NCI-H1694 treated with DMSO at 0.1 percent for 48 hours (cell line): ENCODE measurements around the gene SH2D5.

Source experiments
- DNase-seq: peaks from one replicate; lab custom pipeline; 2025; lab: John Stamatoyannopoulos, UW

SH2D5 gene

DNA sequence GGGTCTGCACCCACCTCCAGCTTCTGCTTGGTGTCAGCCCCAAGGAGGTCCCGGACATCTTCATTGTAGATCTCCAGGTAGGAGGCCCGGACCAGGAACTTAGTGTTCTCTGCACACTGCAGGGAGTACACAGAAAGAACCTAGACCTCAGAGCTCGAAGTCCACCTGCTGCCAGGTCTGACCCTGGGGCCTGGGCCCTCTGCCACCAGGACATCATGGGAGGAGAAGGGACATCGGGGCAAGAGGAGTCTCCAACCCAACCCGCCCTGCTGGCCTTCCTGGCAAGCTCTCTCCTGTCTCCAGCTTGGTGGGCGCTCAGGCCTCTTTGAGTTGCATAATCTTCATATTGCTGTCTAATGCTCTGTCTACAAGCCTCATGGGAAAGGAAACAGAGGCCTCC is 19.1 kb downstream of the SH2D5 start:
- no peak for DNase-seq

DNA sequence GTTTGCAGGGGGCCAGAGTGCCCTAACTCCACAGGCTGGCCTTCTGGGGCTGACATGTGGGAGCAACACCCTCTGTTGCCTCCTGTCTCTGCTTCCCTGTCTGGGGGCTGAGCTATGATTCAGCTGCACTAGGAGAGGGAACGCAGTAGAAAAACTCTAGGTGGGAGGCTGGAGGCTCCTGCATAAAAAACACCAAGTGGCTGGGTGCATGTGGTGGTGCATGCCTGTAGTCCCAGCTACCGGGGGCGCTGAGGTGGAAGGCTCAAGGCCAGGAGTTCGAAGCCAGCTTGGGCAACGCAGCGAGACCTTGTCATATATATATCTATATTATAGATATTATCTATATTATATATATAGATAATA is 20.3 kb downstream of the SH2D5 start:
- DNase-seq, result peak; percentile 16

DNA sequence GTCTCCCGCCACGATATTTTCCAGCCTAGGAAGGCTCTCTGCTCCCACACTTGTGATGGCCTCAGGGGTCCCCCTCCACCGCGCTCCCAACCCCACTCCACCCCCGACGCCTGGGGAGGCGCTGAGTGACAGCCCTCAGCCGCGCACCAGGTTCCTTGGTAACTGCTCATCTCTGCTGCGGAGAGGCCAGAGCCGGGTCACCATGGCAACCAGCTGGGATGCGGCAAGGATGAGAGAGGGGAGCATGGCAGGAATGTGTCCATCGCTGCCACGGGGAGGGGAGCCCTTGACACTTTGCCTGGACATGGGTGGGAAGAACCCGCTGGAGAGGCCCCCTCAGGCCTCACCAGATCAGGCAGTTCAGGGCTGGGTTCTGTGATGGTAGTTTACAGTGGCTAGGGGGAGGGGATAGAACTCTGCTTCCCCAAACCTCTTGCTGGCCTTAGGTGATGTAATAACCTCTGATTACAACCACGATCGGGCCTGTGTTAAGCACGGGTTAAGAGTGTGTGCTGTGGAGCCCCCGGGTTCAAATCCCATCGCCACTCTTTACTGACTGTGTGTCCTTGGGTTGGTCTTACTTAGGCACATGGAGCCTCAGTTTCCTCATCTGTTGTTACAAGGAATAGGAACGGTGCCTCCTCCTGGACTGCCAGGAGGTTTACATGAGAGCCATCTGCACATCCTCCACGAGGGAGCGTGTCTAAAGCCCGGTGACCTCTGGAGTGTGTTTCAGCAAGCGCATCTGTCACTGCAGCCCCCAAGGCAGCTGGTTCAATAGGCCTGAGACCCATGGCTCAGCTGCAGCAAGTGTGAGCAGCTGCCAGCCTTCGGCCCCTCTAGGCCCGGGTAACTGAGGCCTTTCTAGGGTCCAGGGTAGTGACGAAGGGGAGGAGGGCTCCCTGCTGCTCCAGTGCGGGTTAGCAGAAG is 21.0 kb downstream of the SH2D5 start:
- no peak for DNase-seq

DNA sequence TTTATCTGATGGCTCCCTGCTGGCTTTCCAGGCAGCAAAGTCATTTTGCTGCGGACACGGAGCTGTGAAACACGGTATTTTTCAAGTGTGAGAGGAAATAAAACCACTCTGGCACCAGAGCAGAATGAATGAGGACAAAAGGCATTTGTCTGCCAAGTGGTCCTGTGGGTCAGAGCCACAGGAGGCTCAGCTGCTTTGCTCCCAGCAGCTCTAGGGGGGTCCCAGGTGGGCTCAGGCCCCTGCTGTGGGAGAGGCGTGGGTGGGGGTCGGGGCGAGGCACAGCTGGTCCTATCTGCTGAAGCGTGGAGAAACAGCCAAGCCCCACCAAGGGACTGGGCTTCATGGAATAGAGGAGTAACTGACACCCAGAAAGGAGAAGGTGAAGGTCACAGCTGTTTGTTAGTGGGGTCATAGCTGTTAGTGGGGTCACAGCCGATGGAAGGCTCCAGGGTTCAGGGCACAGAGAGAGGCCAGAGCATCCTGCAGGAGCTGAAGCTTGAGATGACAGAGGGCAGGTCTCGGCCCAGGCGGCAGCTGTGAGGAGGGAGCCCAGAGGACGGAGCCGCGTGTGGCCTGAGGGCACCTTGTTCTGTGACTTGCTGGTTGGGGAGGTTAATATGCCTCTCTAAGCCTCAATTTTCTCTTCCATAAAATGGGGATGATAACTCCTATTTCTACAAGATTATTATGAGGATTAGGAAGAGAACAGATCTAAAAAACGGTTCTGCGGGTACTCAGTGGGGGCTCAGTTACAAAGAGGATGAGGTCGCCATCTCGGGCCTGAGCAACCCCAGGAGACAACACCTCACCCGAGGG is 21.8 kb downstream of the SH2D5 start:
- no peak for DNase-seq

DNA sequence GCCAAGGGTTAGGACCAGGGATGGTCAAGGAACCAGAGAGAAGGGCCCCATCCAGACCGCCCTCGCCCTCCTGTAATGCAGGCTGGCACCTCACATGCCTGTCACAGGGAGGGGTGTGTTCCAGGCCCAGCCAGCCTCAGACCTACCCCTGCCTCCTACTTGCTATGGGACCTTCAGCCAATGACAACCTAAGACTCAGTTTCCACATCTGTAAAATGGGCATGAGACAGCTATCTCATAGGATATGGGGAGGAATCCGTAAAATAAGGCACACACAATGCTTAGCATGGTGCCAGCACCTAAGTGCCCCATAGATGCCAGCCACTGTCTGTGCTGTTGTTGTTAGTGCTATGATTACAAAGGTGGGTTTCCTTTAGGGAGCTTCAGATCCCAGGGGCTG is 22.6 kb downstream of the SH2D5 start:
- DNase-seq, result no peak

DNA sequence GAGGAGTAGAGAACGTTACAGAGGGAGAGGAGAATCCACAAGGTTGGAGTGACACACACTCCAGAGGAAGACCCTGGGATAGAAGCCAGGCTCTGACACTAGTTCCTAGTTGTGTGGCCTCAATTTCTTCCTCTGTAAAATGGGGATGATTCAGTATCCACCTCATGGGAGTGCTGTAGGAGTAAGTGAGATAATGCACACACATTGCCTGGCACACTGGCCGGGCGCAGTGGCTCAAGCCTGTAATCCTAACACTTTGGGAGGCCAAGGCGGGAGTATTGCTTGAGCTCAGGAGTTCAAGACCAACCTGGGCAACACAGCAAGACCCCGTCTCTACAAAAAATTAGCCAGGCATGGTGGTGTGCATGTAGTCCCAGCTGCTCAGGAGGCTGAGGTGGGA is 23.6 kb downstream of the SH2D5 start:
- DNase-seq, result no peak

DNA sequence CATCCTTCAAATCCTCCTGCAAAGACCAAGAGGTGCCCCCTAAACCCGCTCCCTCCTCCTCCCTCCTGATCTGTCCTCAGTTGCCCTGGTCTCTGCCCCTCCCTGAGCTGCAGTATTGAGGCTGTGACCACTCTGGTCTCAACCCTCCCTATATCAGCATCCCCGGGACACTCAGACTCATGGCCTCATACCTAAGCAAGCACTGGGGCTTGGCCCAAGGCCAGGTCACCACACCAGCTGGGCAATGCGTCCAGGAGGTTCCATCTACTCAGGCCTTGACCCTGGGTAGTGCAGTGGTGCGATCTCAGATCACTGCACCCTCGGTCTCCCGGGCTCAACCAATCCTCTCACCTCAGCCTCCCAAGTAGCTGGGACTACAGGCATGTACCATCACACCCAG is 24.4 kb downstream of the SH2D5 start:
- no peak for DNase-seq

DNA sequence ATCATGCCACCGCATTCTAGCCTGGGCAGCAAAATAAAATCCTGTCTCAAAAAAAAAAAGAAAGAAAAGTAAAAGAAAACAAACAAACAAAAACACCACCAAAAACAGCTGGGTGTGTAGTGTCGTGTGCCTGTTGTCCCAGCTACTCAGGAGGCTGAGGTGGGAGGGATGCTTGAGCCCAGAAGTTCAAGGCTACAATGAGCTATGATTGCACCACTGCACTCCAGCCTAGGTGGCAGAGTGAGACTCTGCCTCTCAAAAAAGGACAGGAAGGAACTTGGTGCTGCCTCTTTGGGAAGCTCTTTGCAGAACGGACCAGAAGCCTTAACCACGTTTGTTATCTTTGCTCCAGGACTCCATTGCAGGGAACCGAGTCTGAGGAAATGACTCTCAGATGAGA is 25.7 kb downstream of the SH2D5 start:
- DNase-seq, result no peak

DNA sequence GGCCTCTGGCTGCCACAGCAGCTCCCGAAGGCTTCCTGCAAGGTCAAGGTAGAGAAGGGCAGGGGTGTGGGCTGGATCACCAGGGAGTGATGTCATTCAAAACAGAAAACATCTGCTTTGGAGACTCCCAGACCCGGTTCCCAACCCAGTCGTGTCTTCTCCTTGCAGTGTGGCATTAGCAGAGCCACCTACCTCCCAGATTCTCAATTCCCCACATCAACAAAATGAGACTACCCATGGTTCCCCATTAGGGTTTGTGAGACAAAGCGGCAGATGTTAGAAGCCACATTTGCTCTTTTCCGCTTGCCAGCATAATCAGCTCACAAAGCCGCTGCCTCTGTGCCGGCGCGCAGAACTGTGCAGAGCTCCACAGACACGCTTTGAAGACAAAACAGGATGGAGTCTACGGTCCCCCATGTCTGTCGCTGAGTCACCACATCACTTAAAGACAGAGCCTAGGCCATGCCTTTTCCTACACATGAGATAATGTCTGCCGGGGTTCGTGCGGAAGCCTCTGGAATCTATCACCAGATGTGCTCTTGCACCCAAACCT is 27.2 kb downstream of the SH2D5 start:
- peak; percentile 24 for DNase-seq

DNA sequence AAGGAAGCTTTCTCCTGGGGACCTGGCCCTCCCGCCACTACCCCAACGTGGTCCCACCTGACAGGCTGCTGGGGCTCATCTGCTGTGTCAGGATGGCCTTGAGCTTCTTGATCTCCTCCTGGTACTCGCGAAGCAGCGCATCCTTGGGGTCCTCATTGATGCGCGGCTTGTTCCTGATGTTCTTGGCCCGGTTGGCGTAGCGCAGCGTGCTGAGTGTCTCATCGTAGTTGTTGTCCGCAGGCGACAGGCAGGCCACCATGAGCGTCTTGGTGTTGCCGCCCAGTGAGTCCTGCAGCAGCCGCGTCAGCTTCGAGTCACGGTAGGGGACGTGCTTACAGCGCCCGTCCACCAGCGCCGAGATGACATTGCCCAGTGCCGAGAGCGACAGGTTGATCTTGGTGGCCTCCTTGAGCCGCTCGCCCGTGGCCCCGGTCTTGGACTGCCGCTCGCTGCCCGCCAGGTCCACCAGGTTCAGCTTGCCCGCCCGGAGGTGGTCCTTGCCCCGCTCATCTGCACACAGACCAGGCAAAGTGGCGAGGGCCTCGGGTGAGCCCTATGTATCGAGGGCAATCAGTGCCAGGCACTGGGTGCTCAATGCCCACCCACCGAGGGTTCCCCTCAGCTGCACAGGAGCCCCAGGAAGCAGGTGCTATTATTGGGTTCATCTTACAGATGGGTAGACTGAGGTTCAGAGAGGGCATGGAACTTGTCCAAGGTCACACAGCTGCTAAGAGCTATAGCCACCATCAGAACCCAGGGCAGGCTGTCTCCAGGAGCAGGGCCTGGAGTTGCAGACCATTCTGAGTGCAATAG is 27.9 kb downstream of the SH2D5 start:
- DNase-seq, result no peak

DNA sequence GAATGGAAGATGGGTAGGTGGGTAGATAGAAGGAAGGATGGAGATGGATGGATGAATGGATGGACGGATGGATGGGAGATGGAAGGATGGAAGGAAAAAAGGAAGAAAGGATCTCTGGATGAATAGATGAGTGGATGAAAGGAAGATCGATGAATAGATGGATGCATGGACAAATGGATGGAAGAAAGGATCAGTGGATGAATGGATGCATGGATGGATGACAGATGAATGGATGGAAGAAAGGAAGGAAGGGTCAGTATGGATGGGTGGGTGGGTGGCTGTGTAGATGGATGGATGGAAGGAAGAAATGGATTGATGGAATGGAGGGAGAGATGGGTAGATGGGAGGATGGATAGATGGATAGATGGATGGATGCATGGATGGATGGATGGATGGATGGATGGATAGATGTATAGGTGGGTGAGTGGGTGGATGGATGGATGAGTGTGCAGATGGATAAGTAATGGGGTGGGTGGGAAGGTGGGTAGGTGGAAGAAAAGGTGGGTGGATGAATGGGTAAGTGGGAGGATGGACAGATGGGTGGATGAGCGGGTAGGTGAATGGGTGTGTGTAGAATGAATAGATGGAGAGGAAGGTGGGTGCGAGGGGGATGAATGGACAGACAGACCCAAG is 29.3 kb downstream of the SH2D5 start:
- no peak for DNase-seq

DNA sequence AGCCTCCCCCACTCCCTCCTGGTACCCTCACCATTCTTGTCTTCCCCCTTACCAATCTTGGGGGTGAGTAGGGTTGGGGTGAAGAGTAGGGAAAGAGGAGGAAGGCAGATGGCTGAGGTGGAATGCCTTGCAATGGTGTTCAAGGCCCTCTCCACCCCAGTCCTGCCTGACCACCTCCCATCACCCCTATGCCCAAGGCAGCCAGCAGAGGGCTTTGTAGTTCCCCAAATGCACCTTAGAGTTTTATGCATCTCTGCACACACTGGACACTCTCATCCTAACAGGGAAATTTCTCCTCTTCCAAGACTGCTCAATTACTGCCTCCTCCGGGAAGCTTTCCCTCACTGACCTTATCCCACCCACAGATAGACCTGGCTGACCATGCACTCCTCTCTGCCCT is 30.1 kb downstream of the SH2D5 start:
- DNase-seq, result no peak

DNA sequence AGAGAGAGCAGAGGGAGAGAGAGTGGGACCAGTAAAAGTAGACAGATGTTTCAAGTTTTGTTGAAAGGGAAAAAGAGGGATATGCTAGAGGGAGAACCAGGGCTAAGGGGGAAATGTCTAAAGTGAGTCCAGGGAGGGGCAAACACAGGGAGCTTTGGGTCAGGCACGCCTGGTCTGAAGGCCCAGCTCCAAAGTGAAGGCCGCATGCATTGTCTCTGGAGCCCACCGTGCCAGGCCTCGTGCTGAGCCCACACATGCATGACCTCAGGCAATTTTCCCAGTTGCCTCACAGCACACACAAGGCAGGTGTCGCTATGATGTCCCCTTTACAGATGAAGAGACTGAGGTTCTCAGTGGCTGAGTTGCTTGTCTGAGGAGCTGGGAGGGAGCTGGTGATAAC is 30.7 kb downstream of the SH2D5 start:
- DNase-seq, result no peak

DNA sequence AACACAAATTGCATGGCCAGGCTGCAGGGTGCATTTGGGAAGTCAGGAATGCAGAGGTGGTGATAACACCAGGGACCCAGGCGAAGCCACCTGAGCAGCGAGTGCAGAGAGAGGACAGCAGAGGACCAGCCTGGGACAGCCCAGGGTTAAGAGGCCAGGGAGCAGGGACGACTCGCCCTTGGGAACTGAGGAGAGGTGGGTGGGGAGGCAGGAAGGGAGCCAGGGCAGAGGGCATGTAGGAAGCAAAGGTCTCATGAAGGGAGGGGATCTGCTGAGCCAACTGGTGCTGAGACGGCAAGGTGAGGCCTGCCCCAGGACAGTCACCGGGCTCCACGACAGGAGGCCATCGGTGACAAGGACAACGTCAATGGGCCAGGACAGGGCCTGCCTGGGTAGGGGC is 31.1 kb downstream of the SH2D5 start:
- no peak for DNase-seq

DNA sequence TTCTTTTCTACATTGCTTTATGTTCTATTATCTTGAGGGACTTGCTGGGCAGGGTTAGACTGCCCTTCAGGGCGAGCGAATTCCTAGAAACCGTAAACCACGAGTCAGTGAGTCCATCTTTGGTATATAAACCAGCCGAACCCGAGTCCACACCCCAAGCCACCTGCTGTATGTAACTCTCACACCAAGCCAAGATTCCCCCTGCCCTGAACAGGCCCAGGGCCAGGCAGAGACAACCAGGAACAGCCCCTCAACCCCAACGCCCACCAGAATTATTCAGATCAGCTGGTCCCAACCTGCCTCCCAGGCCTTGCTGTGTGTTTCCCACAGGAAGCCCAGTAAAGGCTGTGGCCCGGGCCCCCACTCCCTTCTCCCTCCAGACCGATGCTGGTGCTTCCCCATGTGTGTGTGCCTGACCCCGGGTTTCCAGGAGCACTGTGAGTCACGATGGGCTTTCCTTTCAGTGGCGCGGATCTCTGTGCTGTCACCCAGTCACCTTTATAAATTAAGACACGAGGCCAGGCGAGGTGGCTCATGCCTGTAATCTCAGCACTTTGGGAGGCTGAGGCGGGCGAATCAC is 31.8 kb downstream of the SH2D5 start:
- DNase-seq, result no peak

DNA sequence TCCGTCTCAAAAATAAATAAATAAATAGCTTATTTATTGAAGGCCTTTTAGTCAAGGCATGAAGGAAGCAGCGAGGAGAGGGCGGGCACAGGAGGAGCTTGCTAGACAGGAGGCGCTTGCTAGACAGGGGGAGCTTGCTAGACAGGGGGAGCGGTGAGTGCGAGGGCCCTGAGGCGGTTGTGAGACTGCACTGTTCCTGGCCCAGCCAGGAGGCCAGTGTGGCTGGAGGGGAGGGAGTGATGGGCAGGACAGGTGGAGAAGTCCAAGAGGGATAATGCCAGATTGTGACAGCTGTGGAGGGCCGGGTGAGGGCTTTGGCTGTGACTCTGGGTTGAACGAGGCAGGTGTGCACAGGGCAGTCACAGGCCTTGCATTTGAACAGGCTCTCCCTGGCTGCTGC is 32.9 kb downstream of the SH2D5 start:
- DNase-seq, result no peak

DNA sequence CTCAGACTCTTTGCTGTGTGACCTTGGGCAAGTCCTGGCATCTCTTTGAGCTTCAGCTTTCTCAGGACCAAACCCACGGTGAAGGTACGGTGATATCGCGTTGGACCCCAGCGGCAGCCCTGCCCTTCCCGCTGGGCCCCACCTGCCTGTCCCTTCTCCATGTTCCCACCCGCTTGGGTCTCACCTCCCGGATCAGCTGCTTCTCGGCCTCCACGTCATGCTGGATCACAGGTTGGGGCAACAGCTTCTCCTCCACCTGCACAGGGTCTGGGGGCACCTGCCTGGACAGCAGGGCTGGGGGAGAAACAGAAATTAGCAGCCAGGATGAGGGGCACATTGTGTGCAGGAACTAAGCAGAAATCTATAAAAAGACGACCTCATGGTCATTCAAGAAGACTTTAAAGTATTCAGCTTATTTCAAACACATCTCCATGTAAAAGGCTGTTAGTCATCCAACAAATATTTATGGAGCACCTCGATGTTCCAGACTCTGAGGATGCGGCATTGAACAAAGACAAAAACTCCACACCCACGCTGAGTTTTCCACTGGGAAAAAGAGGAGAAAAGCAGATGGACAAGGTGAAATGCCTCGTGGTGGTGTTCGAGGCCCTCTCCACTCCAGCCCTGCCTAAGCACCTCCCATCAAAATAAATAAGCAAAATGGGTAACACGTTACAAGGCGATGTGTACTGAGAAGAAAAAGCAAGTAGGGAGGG is 34.1 kb downstream of the SH2D5 start:
- DNase-seq, result no peak

DNA sequence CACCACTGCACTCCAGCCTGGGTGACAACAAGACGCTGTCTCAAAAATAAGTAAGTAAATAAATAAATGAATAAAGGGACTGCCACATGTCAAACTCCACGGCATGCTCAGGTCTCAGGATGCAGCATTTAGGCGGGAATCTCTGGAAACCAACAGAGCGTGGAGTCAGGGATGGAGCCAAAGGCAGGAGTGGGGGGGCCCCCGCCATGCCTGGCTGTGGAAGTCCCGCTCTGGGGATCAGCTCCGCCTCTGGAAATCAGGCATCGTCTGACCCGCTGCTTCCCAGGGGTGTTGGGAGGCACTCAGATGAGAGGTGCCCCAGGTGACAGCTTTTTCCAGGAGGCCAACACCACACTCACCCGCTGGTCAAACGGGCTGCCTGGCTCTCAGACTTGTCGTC is 34.9 kb downstream of the SH2D5 start:
- no peak for DNase-seq

DNA sequence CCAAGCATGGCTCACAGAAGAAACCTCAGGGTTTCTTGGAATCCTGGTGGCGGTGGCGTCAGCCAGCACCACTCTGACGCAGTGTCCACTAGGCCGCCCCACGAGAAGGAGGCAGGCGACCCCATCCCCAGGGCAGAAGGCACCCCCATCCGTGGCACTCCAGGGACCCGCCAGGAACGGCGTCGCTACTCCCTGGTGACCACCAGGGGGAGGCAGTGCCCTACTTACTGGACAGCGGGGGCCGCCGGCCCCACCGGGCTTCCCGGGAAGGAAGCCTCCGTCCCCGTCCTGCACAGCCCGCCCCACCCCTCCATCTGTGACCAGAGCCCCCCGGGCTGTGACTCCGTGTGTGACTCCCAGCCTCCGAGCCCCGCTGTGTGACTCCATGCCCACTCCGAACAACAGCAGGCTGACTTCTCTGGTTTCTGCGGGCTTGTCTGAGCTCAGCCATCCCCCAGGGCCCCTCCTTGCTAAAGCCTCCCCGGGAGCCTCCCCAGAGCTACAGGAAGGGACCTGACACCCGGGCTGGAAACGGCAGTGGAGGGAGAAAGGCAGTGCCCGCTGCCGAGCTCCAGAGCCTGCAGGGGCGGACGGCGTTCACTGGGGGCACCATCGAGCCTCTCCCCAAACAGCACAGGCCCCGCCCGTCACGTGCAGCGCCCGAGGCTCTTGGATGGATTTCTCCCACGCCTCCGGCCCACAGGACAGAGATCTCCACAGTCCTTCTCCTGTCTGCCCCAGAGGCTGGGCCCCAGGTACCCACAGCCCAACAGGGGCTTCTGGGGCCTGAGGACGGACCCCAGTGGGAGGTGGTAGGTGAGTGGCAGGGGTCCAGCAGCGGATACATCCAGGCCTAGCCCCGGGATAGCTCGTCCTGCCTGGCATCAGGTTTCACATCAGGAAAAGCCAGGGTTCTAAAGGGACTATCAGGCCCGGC is 35.8 kb downstream of the SH2D5 start:
- peak; percentile 86 for DNase-seq

DNA sequence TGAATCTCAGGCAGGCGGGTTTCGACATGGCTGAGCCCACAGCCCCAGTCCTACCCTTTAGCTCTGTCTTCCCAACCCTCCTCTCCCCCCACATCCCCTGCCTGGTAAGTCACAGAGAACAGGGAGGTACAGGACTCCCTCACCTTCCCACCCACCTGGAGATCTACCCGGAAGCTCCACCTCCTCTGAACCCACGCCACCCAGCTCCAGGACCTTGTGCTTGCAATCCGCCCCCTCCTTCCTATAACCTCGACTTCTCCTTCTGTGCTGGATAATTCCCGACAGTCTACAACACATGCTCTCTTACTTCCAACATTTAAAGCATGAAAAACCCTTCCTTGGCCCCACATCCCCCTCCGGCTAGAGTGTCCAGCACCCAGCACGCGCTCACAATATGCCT is 37.0 kb downstream of the SH2D5 start:
- DNase-seq, result no peak
